Measurements from ENCODE around the gene RALGAPA2.

RALGAPA2 gene

GRCh38 chr20:20406306-20406705 is 306.1 kb downstream of the RALGAPA2 start:
- Histone ChIP-seq H3K4me3 (ENCODE audit: low read depth, low read length) (no peak overlapping the region), H3K27ac (ENCODE audit: low read depth, low read length) (no peak overlapping the region), H3K9ac (ENCODE audit: low read length) (no peak overlapping the region), H3K4me1 (ENCODE audit: control insufficient read depth, insufficient read depth, low read length) (peaks cover 10% of the 10 kb centered on the region), H3K27me3 (ENCODE audit: control insufficient read depth, insufficient read depth, low read length) (peaks cover under 1% of the 10 kb centered on the region; the same call in 1 of the 2 replicates), H3K36me3 (ENCODE audit: control insufficient read depth, insufficient read depth, low read length) (no peaks in the 10 kb centered on the region), H3K9me3 (ENCODE audit: control insufficient read depth, insufficient read depth, low read depth, low read length) (no peaks in the 10 kb centered on the region)

GRCh38 chr20:20405623-20406022 is 306.8 kb downstream of the RALGAPA2 start:
- H3K27ac ChIP-seq (ENCODE audit: low read depth, low read length): no peak overlapping the region
- peaks cover 6% of the 10 kb centered on the region for H3K4me1 ChIP-seq (ENCODE audit: control insufficient read depth, insufficient read depth, low read length)
- H3K9ac ChIP-seq (ENCODE audit: low read length): no peak overlapping the region
- H3K27me3 ChIP-seq (ENCODE audit: control insufficient read depth, insufficient read depth, low read length): no peaks in the 10 kb centered on the region
- no peaks in the 10 kb centered on the region for H3K9me3 ChIP-seq (ENCODE audit: control insufficient read depth, insufficient read depth, low read depth, low read length)
- no peak overlapping the region for H3K4me3 ChIP-seq (ENCODE audit: low read depth, low read length)
- no peaks in the 10 kb centered on the region for H3K36me3 ChIP-seq (ENCODE audit: control insufficient read depth, insufficient read depth, low read length)

DNA sequence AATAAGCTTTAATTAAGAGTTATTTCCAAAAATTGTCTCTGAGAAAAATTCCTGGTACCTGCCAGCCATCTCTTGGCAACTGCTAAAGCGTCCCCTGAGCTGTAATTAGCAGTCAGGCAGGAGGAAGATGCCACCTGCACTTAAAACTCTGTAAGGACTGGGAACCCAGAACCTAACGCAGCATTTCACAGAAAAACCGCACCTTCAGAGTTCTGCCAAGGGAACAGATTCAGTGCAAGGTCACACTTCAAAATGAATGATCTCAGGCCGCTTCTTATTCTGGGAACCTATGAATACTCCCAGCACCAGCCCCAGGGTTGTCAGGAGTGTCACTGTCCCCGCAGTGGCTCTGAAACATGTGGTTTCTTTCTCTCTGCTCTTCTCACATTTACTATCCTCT is 307.8 kb downstream of the RALGAPA2 start:
- Histone ChIP-seq H3K4me3 (ENCODE audit: low read depth, low read length) (no peak overlapping the region), H3K9ac (ENCODE audit: low read length) (no peak overlapping the region), H3K27ac (ENCODE audit: low read depth, low read length) (no peak overlapping the region), H3K4me1 (ENCODE audit: control insufficient read depth, insufficient read depth, low read length) (0 out of 2 replicates have a peak, but pooled peaks cover 3% of the 10 kb centered on the region), H3K36me3 (ENCODE audit: control insufficient read depth, insufficient read depth, low read length) (no peaks in the 10 kb centered on the region), H3K27me3 (ENCODE audit: control insufficient read depth, insufficient read depth, low read length) (no peaks in the 10 kb centered on the region), H3K9me3 (ENCODE audit: control insufficient read depth, insufficient read depth, low read depth, low read length) (no peaks in the 10 kb centered on the region)

DNA sequence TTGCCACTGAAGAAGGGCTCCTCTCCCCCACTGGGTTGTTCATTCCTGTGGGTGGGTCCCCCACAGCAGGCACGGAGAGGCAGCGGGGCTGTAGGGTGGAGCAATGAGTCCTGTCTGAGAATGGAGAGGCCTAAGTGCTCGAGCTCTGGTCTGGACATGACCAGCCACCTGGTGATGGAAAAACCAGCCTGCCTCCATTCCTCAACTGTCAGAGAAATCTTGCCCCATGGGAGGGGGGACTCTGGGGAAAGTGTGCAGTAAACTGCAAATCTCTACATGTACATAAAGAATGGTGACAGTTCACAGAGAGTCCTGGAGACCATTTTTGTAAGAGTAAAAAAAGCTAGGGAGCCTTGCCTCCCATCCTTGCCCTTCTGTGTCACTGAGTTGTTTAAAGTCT is 310.5 kb downstream of the RALGAPA2 start:
- H3K36me3 ChIP-seq (ENCODE audit: control insufficient read depth, insufficient read depth, low read length): no peaks in the 10 kb centered on the region
- H3K27me3 ChIP-seq (ENCODE audit: control insufficient read depth, insufficient read depth, low read length): no peaks in the 10 kb centered on the region
- no peaks in the 10 kb centered on the region for H3K4me1 ChIP-seq (ENCODE audit: control insufficient read depth, insufficient read depth, low read length)
- no peak overlapping the region for H3K27ac ChIP-seq (ENCODE audit: low read depth, low read length)
- H3K4me3 ChIP-seq (ENCODE audit: low read depth, low read length): no peak overlapping the region
- no peaks in the 10 kb centered on the region for H3K9me3 ChIP-seq (ENCODE audit: control insufficient read depth, insufficient read depth, low read depth, low read length)
- no peak overlapping the region for H3K9ac ChIP-seq (ENCODE audit: low read length)

- Histone ChIP-seq H3K4me3 (ENCODE audit: low read depth, low read length) (no peak overlapping the region), H3K27ac (ENCODE audit: low read depth, low read length) (no peak overlapping the region), H3K36me3 (ENCODE audit: control insufficient read depth, insufficient read depth, low read length) (no peaks in the 10 kb centered on the region), H3K9me3 (ENCODE audit: control insufficient read depth, insufficient read depth, low read depth, low read length) (no peaks in the 10 kb centered on the region), H3K4me1 (ENCODE audit: control insufficient read depth, insufficient read depth, low read length) (no peaks in the 10 kb centered on the region), H3K27me3 (ENCODE audit: control insufficient read depth, insufficient read depth, low read length) (no peaks in the 10 kb centered on the region), H3K9ac (ENCODE audit: low read length) (no peak overlapping the region)
Measured at GRCh38 chr20:20399531-20400500, 312.6 kb downstream of the RALGAPA2 start.

DNA sequence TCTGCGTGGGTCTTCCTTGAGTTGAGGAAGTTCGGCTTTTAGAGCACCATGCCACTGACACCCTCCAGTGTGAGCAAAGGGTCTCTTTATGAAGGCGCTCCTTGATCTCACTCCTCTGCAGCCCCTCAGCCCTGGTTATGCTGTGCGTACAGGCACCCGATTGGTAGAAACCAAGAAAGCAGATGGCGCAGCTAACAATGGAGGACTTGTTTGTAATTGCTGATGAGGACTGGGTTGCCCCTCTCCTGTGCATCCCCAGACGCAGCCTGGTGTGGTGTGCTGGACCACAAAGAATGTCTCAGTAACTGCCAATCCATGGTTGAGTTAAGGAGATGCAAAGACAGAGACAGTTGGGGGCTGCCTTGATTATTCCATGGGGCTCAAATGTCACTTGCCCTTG is 314.3 kb downstream of the RALGAPA2 start:
- Histone ChIP-seq H3K36me3 (ENCODE audit: control insufficient read depth, insufficient read depth, low read length) (no peaks in the 10 kb centered on the region), H3K9ac (ENCODE audit: low read length) (no peak overlapping the region), H3K4me1 (ENCODE audit: control insufficient read depth, insufficient read depth, low read length) (no peaks in the 10 kb centered on the region)

GRCh38 chr20:20396794-20397193 is 315.6 kb downstream of the RALGAPA2 start:
- H3K4me3 ChIP-seq (ENCODE audit: low read depth, low read length): no peak overlapping the region
- no peaks in the 10 kb centered on the region for H3K4me1 ChIP-seq (ENCODE audit: control insufficient read depth, insufficient read depth, low read length)
- no peak overlapping the region for H3K9ac ChIP-seq (ENCODE audit: low read length)
- H3K36me3 ChIP-seq (ENCODE audit: control insufficient read depth, insufficient read depth, low read length): 0 out of 2 replicates have a peak, but pooled peaks cover 3% of the 10 kb centered on the region
- no peaks in the 10 kb centered on the region for H3K27me3 ChIP-seq (ENCODE audit: control insufficient read depth, insufficient read depth, low read length)
- no peaks in the 10 kb centered on the region for H3K9me3 ChIP-seq (ENCODE audit: control insufficient read depth, insufficient read depth, low read depth, low read length)
- H3K27ac ChIP-seq (ENCODE audit: low read depth, low read length): no peak overlapping the region

More for the DNA sequence above, 314.3 kb downstream of the RALGAPA2 start:
- no peak overlapping the region for H3K27ac ChIP-seq (ENCODE audit: low read depth, low read length)
- no peaks in the 10 kb centered on the region for H3K27me3 ChIP-seq (ENCODE audit: control insufficient read depth, insufficient read depth, low read length)
- H3K4me3 ChIP-seq (ENCODE audit: low read depth, low read length): no peak overlapping the region
- H3K9me3 ChIP-seq (ENCODE audit: control insufficient read depth, insufficient read depth, low read depth, low read length): no peaks in the 10 kb centered on the region

GRCh38 chr20:20395903-20396568 is 316.4 kb downstream of the RALGAPA2 start:
- Histone ChIP-seq H3K4me3 (ENCODE audit: low read depth, low read length) (no peak overlapping the region), H3K36me3 (ENCODE audit: control insufficient read depth, insufficient read depth, low read length) (0 out of 2 replicates have a peak, but pooled peaks cover 3% of the 10 kb centered on the region), H3K27ac (ENCODE audit: low read depth, low read length) (no peak overlapping the region), H3K27me3 (ENCODE audit: control insufficient read depth, insufficient read depth, low read length) (no peaks in the 10 kb centered on the region), H3K9ac (ENCODE audit: low read length) (no peak overlapping the region), H3K9me3 (ENCODE audit: control insufficient read depth, insufficient read depth, low read depth, low read length) (no peaks in the 10 kb centered on the region), H3K4me1 (ENCODE audit: control insufficient read depth, insufficient read depth, low read length) (no peaks in the 10 kb centered on the region)

DNA sequence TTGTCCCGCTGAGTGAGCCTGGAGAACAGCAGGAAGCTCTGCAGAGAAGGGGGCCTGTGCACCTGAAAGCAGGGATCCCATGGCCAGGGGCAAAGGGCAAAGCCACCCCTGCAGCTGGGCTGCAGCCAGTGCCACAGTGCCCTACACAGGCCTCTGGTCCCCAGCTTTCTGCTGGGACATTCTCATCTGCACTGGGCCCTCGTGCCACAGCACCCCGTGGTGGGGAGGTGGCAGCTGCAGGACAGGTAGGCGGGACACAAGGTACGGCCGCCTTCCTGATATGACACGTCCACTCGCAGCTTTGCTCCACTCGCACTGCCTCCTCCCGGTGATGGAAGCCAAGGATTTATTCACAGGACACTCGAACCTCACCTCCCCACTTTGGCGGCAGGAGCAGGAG is 317.4 kb downstream of the RALGAPA2 start:
- Histone ChIP-seq H3K27ac (ENCODE audit: low read depth, low read length) (no peak overlapping the region), H3K27me3 (ENCODE audit: control insufficient read depth, insufficient read depth, low read length) (no peaks in the 10 kb centered on the region), H3K9me3 (ENCODE audit: control insufficient read depth, insufficient read depth, low read depth, low read length) (no peaks in the 10 kb centered on the region), H3K4me1 (ENCODE audit: control insufficient read depth, insufficient read depth, low read length) (no peaks in the 10 kb centered on the region), H3K36me3 (ENCODE audit: control insufficient read depth, insufficient read depth, low read length) (0 out of 2 replicates have a peak, but pooled peaks cover 3% of the 10 kb centered on the region), H3K4me3 (ENCODE audit: low read depth, low read length) (no peak overlapping the region), H3K9ac (ENCODE audit: low read length) (no peak overlapping the region)

DNA sequence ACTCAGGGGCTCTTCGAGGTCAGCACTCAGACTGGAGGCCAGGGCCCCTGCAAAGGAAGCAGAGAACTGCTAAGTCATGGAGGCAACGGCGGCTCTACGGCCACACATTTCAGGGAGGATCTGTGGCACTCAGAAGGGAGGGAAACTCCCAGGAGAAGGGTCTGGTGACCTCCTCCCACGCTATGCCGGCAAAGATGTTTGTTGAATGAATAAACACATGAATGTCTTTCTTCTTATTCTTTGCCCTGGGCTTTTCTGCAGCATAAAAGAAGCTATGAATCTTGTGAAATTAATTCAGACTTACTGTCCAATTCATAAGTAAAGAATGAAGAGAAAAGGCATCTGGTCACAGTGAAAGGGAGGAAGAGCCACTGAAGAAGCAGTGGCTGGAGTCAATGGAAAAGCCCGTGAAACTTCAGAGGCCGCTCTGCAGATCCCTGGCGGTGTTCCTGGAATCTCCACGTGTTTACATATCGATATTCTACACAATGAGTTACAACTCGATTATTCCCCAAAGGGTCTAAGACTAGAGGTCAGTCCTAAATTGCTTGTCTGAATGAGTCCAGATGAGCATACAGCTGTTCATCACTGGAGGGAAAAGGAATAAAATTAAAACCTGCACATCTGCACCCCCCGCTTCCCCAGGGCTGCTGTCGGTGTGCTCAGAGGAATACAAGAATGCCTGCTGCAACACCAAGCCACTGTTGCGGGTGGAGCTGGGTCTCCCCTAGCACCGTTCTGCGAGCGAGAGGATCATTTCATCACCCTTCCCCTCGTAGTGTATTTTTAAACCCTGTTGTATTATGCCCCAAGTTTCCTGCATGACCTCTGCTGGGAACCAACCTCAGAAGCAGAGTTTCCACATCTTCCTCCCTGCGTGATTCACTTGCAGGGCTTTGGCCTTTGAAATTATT is 319.0 kb downstream of the RALGAPA2 start:
- no peaks in the 10 kb centered on the region for H3K4me1 ChIP-seq (ENCODE audit: control insufficient read depth, insufficient read depth, low read length)
- H3K36me3 ChIP-seq (ENCODE audit: control insufficient read depth, insufficient read depth, low read length): 0 out of 2 replicates have a peak, but pooled peaks cover 3% of the 10 kb centered on the region
- H3K4me3 ChIP-seq (ENCODE audit: low read depth, low read length): no peak overlapping the region
- H3K27ac ChIP-seq (ENCODE audit: low read depth, low read length): no peak overlapping the region
- no peaks in the 10 kb centered on the region for H3K27me3 ChIP-seq (ENCODE audit: control insufficient read depth, insufficient read depth, low read length)
- no peak overlapping the region for H3K9ac ChIP-seq (ENCODE audit: low read length)
- no peaks in the 10 kb centered on the region for H3K9me3 ChIP-seq (ENCODE audit: control insufficient read depth, insufficient read depth, low read depth, low read length)
